Dendritic cell treated with granulocyte-macrophage colony-stimulating factor and Interleukin-4, amounts not matched to agents 40 ng/mL and 50 ng/mL, for 4 days (primary cell): ENCODE data around the gene TENT5C.

ENCODE experiments used
- H3K27ac Mint-ChIP-seq: one replicate; pipeline ENCODE4 v1.8.0; 2022; ENCODE audit warnings: mild to moderate bottlenecking, mixed read lengths
- H3K27me3 Mint-ChIP-seq: one replicate; pipeline ENCODE4 v1.8.0; 2022; ENCODE audit warnings: mild to moderate bottlenecking, mixed read lengths
- H3K36me3 Mint-ChIP-seq: one replicate; pipeline ENCODE4 v1.8.0; 2022; ENCODE audit warnings: low read depth, mixed read lengths
- H3K4me1 Mint-ChIP-seq: one replicate; pipeline ENCODE4 v1.8.0; 2022; ENCODE audit warnings: low read depth, mixed read lengths
- H3K4me3 Mint-ChIP-seq: one replicate; pipeline ENCODE4 v1.8.0; 2022; ENCODE audit warnings: mild to moderate bottlenecking, moderate library complexity, mixed read lengths
- H3K9me3 Mint-ChIP-seq: one replicate; pipeline ENCODE4 v1.8.0; 2022; ENCODE audit warnings: mixed read lengths
- intact Hi-C: fragments of 100-400 bp; cut with micrococcal nuclease; formaldehyde crosslinking; loops from one replicate; pipeline ENCODE4 v1.15.0; 2022

Gene TENT5C

GRCh38 chr1:117675907-117676430, 70.1 kb downstream of the TENT5C start:
- H3K36me3 Mint-ChIP-seq: no peaks in the 10 kb centered on the region
- intact Hi-C loops: loop anchor here (2.0 to 10.0 kb wide), 2 partner anchors 79 to 141 kb away; no protein-coding TSS in a partner anchor
- H3K9me3 Mint-ChIP-seq: no peaks in the 10 kb centered on the region
- no peak overlapping the region for H3K4me3 Mint-ChIP-seq
- H3K27me3 Mint-ChIP-seq: no peaks in the 10 kb centered on the region
- peaks cover 15% of the 10 kb centered on the region for H3K4me1 Mint-ChIP-seq
- no peak overlapping the region for H3K27ac Mint-ChIP-seq

- no peak overlapping the region for H3K27ac Mint-ChIP-seq
- no peaks in the 10 kb centered on the region for H3K9me3 Mint-ChIP-seq
- peaks cover 8% of the 10 kb centered on the region for H3K4me1 Mint-ChIP-seq
- no peaks in the 10 kb centered on the region for H3K36me3 Mint-ChIP-seq
- H3K27me3 Mint-ChIP-seq: no peaks in the 10 kb centered on the region
- H3K4me3 Mint-ChIP-seq: no peak overlapping the region
- intact Hi-C loops: loop anchor here (10.0 kb wide), 1 partner anchor 78 kb away; no protein-coding TSS in a partner anchor
Measured at GRCh38 chr1:117676615-117677130, 70.8 kb downstream of the TENT5C start.
